H1 (cell line): ENCODE data around the gene FAH. TPM values are rescaled to one million over a fixed set of nuclear protein-coding genes. Genes with fewer than 3 reads are reported as not detected.

ENCODE experiments used
- CTCF ChIA-PET: fragments of 300-600 bp; sonication (Branson Sonifier 250); formaldehyde crosslinking; loops from one replicate; lab custom pipeline; 2021; ENCODE audit not compliant: partially characterized antibody; lab: Charles Lee
- POLR2A ChIA-PET: fragments of 300-600 bp; sonication (Branson Sonifier 250); formaldehyde crosslinking; loops from one replicate; lab custom pipeline; 2021; ENCODE audit warnings: inconsistent platforms; ENCODE audit not compliant: partially characterized antibody; lab: Charles Lee
- DNase-seq, 2 experiments: peaks; one replicate each; pipeline versions ENCODE4 v3.0.0 to v3.0.0-alpha.2; 2010 to 2022; ENCODE audit warnings: low spot score in 2 of 2, low read depth in 1 of 2, mixed read lengths in 1 of 2
- FAIRE-seq: peaks from 2 replicates; lab custom pipeline; 2011; peaks lifted over from hg19 to GRCh38; lab: Jason Lieb, UNC
- H2AFZ ChIP-seq: 2 replicates; pipeline ENCODE4 v1.8.1; 2012; ENCODE audit warnings: low read length, inconsistent platforms
- H2AK5ac ChIP-seq: 2 replicates; pipeline ENCODE4 v1.6.1; 2013; ENCODE audit warnings: low read depth, low read length
- H2BK120ac ChIP-seq: replicated peaks from 2 replicates; pipeline ENCODE3; 2013; ENCODE audit warnings: low read depth, low read length, inconsistent platforms
- H2BK12ac ChIP-seq: 2 replicates; pipeline ENCODE4 v1.6.1; 2013; ENCODE audit warnings: low read depth, low read length
- H2BK15ac ChIP-seq: 2 replicates; pipeline ENCODE4 v1.6.1; 2013; ENCODE audit warnings: low read length
- H2BK20ac ChIP-seq: 2 replicates; pipeline ENCODE4 v1.6.1; 2013; ENCODE audit warnings: low read length
- H2BK5ac ChIP-seq: 2 replicates; pipeline ENCODE4 v1.6.1; 2013; ENCODE audit warnings: low read depth, low read length
- H3K14ac ChIP-seq: 2 replicates; pipeline ENCODE4 v1.6.1; 2013; ENCODE audit warnings: inconsistent platforms; ENCODE audit not compliant: insufficient read length
- H3K18ac ChIP-seq: 2 replicates; pipeline ENCODE4 v1.6.1; 2013; ENCODE audit warnings: low read length; ENCODE audit errors: extremely low read depth
- H3K23ac ChIP-seq: 2 replicates; pipeline ENCODE4 v1.6.1; 2013; ENCODE audit warnings: inconsistent platforms; ENCODE audit not compliant: insufficient read length
- H3K23me2 ChIP-seq: 2 replicates; pipeline ENCODE4 v1.6.1; 2013; ENCODE audit warnings: low read depth, low read length
- H3K27ac ChIP-seq: 2 replicates; pipeline ENCODE4 v1.6.1; 2011; ENCODE audit warnings: low read depth, low read length, inconsistent platforms
- H3K27me3 ChIP-seq, 4 experiments: replicated peaks in 1 of 4; 1 replicate in 1 of 4; 2 replicates in 3 of 4; pipeline versions ENCODE4 v1.6.1 to v1.8.1; 2011 to 2013; ENCODE audit warnings: low read length in 3 of 4, mild to moderate bottlenecking in 3 of 4, inconsistent platforms in 2 of 4, mixed read lengths in 2 of 4, moderate library complexity in 1 of 4; ENCODE audit not compliant: control insufficient read depth in 3 of 4, insufficient read depth in 3 of 4; ENCODE audit errors: extremely low read depth in 1 of 4
- H3K36me3 ChIP-seq, 4 experiments: 2 replicates each; pipeline versions ENCODE4 v1.6.1 to v1.8.1; 2011 to 2013; ENCODE audit warnings: mild to moderate bottlenecking in 4 of 4, low read length in 3 of 4, moderate library complexity in 2 of 4, control low read depth in 1 of 4, inconsistent platforms in 1 of 4; ENCODE audit not compliant: insufficient read depth in 4 of 4, control insufficient read depth in 2 of 4
- H3K4ac ChIP-seq: replicated peaks from 2 replicates; pipeline ENCODE3; 2013; ENCODE audit warnings: low read length, low read depth, mixed read lengths, inconsistent platforms; ENCODE audit not compliant: insufficient read length
- H3K4me1 ChIP-seq, 4 experiments: replicated peaks in 1 of 4; 1 replicate in 1 of 4; 2 replicates in 3 of 4; pipeline versions ENCODE4 v1.6.1 to v1.8.1; 2011 to 2013; ENCODE audit warnings: low read length in 3 of 4, inconsistent platforms in 2 of 4, mixed read lengths in 1 of 4; ENCODE audit not compliant: insufficient read depth in 4 of 4, control insufficient read depth in 3 of 4
- H3K4me2 ChIP-seq, 2 experiments: 2 replicates each; pipeline versions ENCODE4 v1.6.1 to v1.8.1; 2011 to 2013; ENCODE audit warnings: low read depth in 2 of 2, low read length in 2 of 2, control low read depth in 1 of 2, inconsistent platforms in 1 of 2, mild to moderate bottlenecking in 1 of 2; ENCODE audit not compliant: insufficient read depth in 1 of 2
- H3K4me3 ChIP-seq, 4 experiments: fragments of 200-600, 300-600 bp in 1 of 4; sonication (generic), shearing (Covaris generic), sonication (Bioruptor Twin) in 1 of 4; 2 replicates each; pipeline versions ENCODE4 v1.5.1 to v1.8.1; 2011 to 2016; ENCODE audit warnings: low read length in 4 of 4, low read depth in 3 of 4, control low read depth in 2 of 4, inconsistent platforms in 2 of 4, mild to moderate bottlenecking in 2 of 4, mixed read lengths in 1 of 4, moderate library complexity in 1 of 4; ENCODE audit not compliant: insufficient read depth in 2 of 4; ENCODE audit errors: extremely low read depth in 1 of 4
- H3K56ac ChIP-seq: replicated peaks from 2 replicates; pipeline ENCODE3; 2013; ENCODE audit warnings: low read depth, mild to moderate bottlenecking, mixed read lengths, low read length, inconsistent platforms; ENCODE audit not compliant: insufficient read length
- H3K79me1 ChIP-seq: 2 replicates; pipeline ENCODE4 v1.6.1; 2013; ENCODE audit warnings: low read depth, low read length, control low read depth
- H3K79me2 ChIP-seq, 2 experiments: 2 replicates each; pipeline versions ENCODE4 v1.6.1 to v1.8.1; 2012 to 2013; ENCODE audit warnings: low read length in 2 of 2, mild to moderate bottlenecking in 2 of 2, inconsistent platforms in 1 of 2; ENCODE audit not compliant: insufficient read depth in 2 of 2, control insufficient read depth in 1 of 2
- H3K9ac ChIP-seq, 4 experiments: replicated peaks in 1 of 4; 1 replicate in 1 of 4; 2 replicates in 3 of 4; pipeline versions ENCODE4 v1.6.1 to v1.8.1; 2011 to 2013; ENCODE audit warnings: low read depth in 3 of 4, low read length in 3 of 4, control low read depth in 2 of 4, mild to moderate bottlenecking in 2 of 4, moderate library complexity in 2 of 4, inconsistent platforms in 1 of 4; ENCODE audit errors: extremely low read depth in 1 of 4
- H3K9me3 ChIP-seq, 2 experiments: 2 replicates each; pipeline versions ENCODE4 v1.6.1 to v1.8.1; 2012 to 2013; ENCODE audit warnings: mild to moderate bottlenecking in 2 of 2, moderate library complexity in 2 of 2, control low read depth in 1 of 2, inconsistent platforms in 1 of 2, low read depth in 1 of 2, low read length in 1 of 2, mixed read lengths in 1 of 2; ENCODE audit not compliant: insufficient read depth in 2 of 2
- H4K20me1 ChIP-seq, 2 experiments: replicated peaks in 1 of 2; 2 replicates each; pipeline versions ENCODE3 to v1.8.1; 2011 to 2013; ENCODE audit warnings: inconsistent platforms in 2 of 2, low read length in 2 of 2, mild to moderate bottlenecking in 1 of 2; ENCODE audit not compliant: insufficient read depth in 2 of 2, control insufficient read depth in 1 of 2
- H4K5ac ChIP-seq: 2 replicates; pipeline ENCODE4 v1.6.1; 2013; ENCODE audit warnings: low read length, low read depth, mixed read lengths, inconsistent platforms; ENCODE audit not compliant: insufficient read length
- H4K8ac ChIP-seq: 2 replicates; pipeline ENCODE4 v1.8.0; 2013; ENCODE audit warnings: mild to moderate bottlenecking, moderate library complexity, low read length, inconsistent platforms; ENCODE audit not compliant: insufficient read depth; ENCODE audit errors: extremely low read depth
- H4K91ac ChIP-seq: replicated peaks from 2 replicates; pipeline ENCODE3; 2013; ENCODE audit warnings: low read length, mixed read lengths, inconsistent platforms; ENCODE audit not compliant: insufficient read length
- KDM1A ChIP-seq: fragments of 200-600, 300-600 bp; sonication (generic); IDR thresholded peaks from 2 replicates; pipeline ENCODE4 v1.7.1; 2016; ENCODE audit warnings: mild to moderate bottlenecking, low read length, borderline replicate concordance
- POLR2AphosphoS5 ChIP-seq: IDR thresholded peaks from 2 replicates; pipeline ENCODE4 v1.6.1; 2011; ENCODE audit warnings: low read depth, low read length
- YY1 ChIP-seq: IDR thresholded peaks from 2 replicates; pipeline ENCODE4 v1.6.1; 2011; ENCODE audit warnings: low read depth, mild to moderate bottlenecking, low read length
- WGBS, 2 experiments: shearing (Covaris generic) in 1 of 2; methylation state at CpG; one replicate each; pipeline versions ENCODE4 v1.1.6 to v1.1.7; 2013 to 2015; ENCODE audit warnings: low lambda C conversion rate in 2 of 2, mixed read lengths in 2 of 2, inconsistent platforms in 1 of 2, low coverage in 1 of 2, missing lambda C conversion rate in 1 of 2; ENCODE audit not compliant: insufficient replicate concordance in 2 of 2, insufficient coverage in 1 of 2, insufficient read length in 1 of 2; ENCODE audit errors: extremely low coverage in 1 of 2, missing lambda C conversion rate in 1 of 2; 5-methylcytosine and 5-hydroxymethylcytosine counted together
- polyA plus RNA-seq, 7 experiments: library from polyadenylated mRNA; depleted of rRNA in 3 of 7; stranded (reverse) in 5 of 7; unstranded in 2 of 7; fragments of >200 nt in 5 of 7; fragments of 200-250 nt in 2 of 7; gene quantifications; 1 replicate in 5 of 7; 2 replicates in 1 of 7; 4 replicates in 1 of 7; pipeline versions ENCODE4 v1.2.1 to v1.2.3, GENCODE V29; 2011 to 2013; ENCODE audit warnings: missing spikeins in 2 of 7, mixed read lengths in 2 of 7
- total RNA-seq: library from RNA; stranded (reverse); fragmentation: NEBNext Ultra II Directional; extraction: Animal tissue kit (Norgen Biotek cat#: 25700); gene quantifications from 2 replicates; pipeline ENCODE4 v1.2.1, GENCODE V29; 2021

FAH gene
- total and polyA plus RNA-seq, 2 of the 8 experiments (the other 6 are each of a cell fraction or from before 2014, with no cell fraction given), result 20.0 to 21.7 TPM

- WGBS, 2 experiments, result 92% methylated on average over 4 of the region's 4 CpGs; no CpG with 5 or more reads in 1 of the 2 experiments
- no peak overlapping the region for H2AFZ ChIP-seq
- no peak overlapping the region for H2BK5ac ChIP-seq
- no peaks in the 10 kb centered on the region for H3K79me1 ChIP-seq
- no peak overlapping the region for H2BK12ac ChIP-seq
- ChIA-PET CTCF (interaction anchor here (1.2 kb wide), 1 partner anchor 27 kb away, joined by 3 read pairs; no protein-coding TSS in a partner anchor), POLR2A (interaction anchor here (0.6 to 3.9 kb wide), 3 partner anchors 8 to 13 kb away, joined by 3 to 11 read pairs (median 3); no protein-coding TSS in a partner anchor)
- H3K36me3 ChIP-seq, result peaks cover 0 to 5% (median 0%) of the 10 kb centered on the region in 4 experiments; a peak in 2 of 8 replicates
- no peak overlapping the region for H3K23ac ChIP-seq
- H3K4me2 ChIP-seq, result no peak overlapping the region
- H3K18ac ChIP-seq, result no peak overlapping the region
- no peak overlapping the region for H2BK20ac ChIP-seq
- H3K9me3 ChIP-seq, result no peaks in the 10 kb centered on the region
- no peak overlapping the region for H4K5ac ChIP-seq
- no peaks in the 10 kb centered on the region for H3K4me1 ChIP-seq
- no peak for DNase-seq
- no peak for TF ChIP-seq YY1
- no peak for TF ChIP-seq KDM1A
- TF ChIP-seq POLR2AphosphoS5, result no peak
- H3K4me3 ChIP-seq, result no peak overlapping the region
- no peak overlapping the region for H2BK120ac ChIP-seq
- no peak overlapping the region for H4K91ac ChIP-seq
- no peaks in the 10 kb centered on the region for H3K27me3 ChIP-seq
- no peaks in the 10 kb centered on the region for H3K23me2 ChIP-seq
- H3K56ac ChIP-seq, result no peak overlapping the region
- no peaks in the 10 kb centered on the region for H3K79me2 ChIP-seq
- H3K9ac ChIP-seq, result no peak overlapping the region
- no peak overlapping the region for H2BK15ac ChIP-seq
- H4K8ac ChIP-seq, result no peak overlapping the region
- no peak for FAIRE-seq
- no peak overlapping the region for H2AK5ac ChIP-seq
- H3K4ac ChIP-seq, result no peak overlapping the region
- H3K27ac ChIP-seq, result no peak overlapping the region
- no peak overlapping the region for H3K14ac ChIP-seq
- H4K20me1 ChIP-seq, result no peaks in the 10 kb centered on the region
Measured at GRCh38 chr15:80140909-80141308, 11.9 kb upstream of the FAH start.
